SJSA1 (cell line): Measurements from ENCODE around the gene SLC25A46. TPM values are rescaled to one million over a fixed set of nuclear protein-coding genes. Genes with fewer than 3 reads are reported as not detected.
"Not testable (repeated sequence)": the region's sequence is repeated elsewhere in the genome, so short reads cannot be mapped to it uniquely, and the experiment has no call there.

Experiments used
- DNase-seq, 2 experiments: peaks; one replicate each; pipeline ENCODE4 v3.0.0-alpha.2; 2015 to 2020; ENCODE audit warnings: low spot score in 2 of 2, low read depth in 1 of 2
- H3K27ac ChIP-seq: fragments of 250-450 bp; sonication (Bioruptor Pico); 2 replicates; pipeline ENCODE4 v1.5.1; 2020; ENCODE audit warnings: mild to moderate bottlenecking, moderate library complexity
- H3K27me3 ChIP-seq: fragments of 250-450 bp; sonication (Bioruptor Pico); replicated peaks from 2 replicates; pipeline ENCODE4 v1.5.1; 2020; ENCODE audit warnings: mild to moderate bottlenecking, moderate library complexity
- H3K36me3 ChIP-seq: fragments of 250-450 bp; sonication (Bioruptor Pico); 2 replicates; pipeline ENCODE4 v1.5.1; 2020; ENCODE audit warnings: mild to moderate bottlenecking
- H3K4me1 ChIP-seq: fragments of 250-450 bp; sonication (Bioruptor Pico); replicated peaks from 2 replicates; pipeline ENCODE4 v1.6.1; 2021; ENCODE audit warnings: mild to moderate bottlenecking
- H3K4me3 ChIP-seq: fragments of 250-450 bp; sonication (Bioruptor Pico); 2 replicates; pipeline ENCODE4 v1.5.1; 2020; ENCODE audit warnings: mild to moderate bottlenecking
- H3K9me3 ChIP-seq: fragments of 250-450 bp; sonication (Bioruptor Pico); replicated peaks from 2 replicates; pipeline ENCODE4 v1.5.1; 2020; ENCODE audit warnings: mild to moderate bottlenecking
- total RNA-seq: library from RNA; depleted of rRNA; stranded (reverse); fragments of >200 nt; shearing (Covaris generic); gene quantifications from 2 replicates; pipeline ENCODE4 v1.2.3, GENCODE V29; 2014; rRNA removed

SLC25A46 gene
- total RNA-seq, 1 experiment from 2014 or later = 117 TPM

DNA sequence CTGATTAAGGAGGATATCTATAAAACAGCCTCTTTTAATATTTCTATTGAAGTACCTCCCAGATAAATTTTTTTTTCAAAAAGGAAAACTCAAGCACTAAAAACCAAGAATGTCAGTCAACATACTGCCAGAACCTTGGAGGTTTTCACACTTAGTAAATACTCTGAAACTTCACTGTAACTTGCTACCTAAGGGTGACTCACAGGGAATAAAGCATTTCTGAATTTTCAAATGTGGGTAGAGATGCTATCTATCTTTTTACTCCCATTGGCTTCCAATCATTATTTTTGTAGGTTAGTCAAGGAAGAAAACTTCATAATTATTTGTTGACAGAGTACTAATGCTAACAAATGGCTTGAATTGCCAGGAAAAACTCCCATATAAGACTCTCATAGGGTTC is 46.1 kb downstream of the SLC25A46 start:
- Histone ChIP-seq H3K27me3 (no peaks in the 10 kb centered on the region), H3K9me3 (peaks cover 3% of the 10 kb centered on the region; the same call in 1 of the 2 replicates), H3K4me1 (no peaks in the 10 kb centered on the region), H3K4me3 (no peak overlapping the region), H3K27ac (no peak overlapping the region), H3K36me3 (no peaks in the 10 kb centered on the region)
- DNase-seq = no peak

DNA sequence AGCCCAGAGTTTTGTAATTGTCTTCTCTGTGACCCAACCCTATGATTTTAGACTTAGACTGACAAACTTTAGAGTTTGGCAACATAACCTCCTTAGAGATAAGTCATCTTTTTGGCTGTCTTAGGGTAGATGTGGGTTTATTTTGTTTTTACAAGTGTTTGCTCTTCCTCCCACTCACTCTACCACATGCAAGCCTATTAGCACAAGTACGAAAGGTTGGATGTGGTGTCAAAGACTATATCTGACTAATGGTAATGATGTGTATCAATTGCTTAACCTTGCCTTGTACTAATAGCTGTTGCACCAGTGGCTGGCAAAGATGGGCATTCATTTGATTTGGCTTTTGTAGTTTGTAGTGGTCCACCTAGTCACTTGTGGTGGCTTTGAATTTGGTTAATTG is 46.5 kb downstream of the SLC25A46 start:
- Histone ChIP-seq H3K9me3 (peaks cover 3% of the 10 kb centered on the region; the same call in 1 of the 2 replicates), H3K4me1 (no peaks in the 10 kb centered on the region), H3K27ac (no peak overlapping the region), H3K27me3 (no peaks in the 10 kb centered on the region), H3K4me3 (no peak overlapping the region), H3K36me3 (no peaks in the 10 kb centered on the region)
- DNase-seq = no peak

DNA sequence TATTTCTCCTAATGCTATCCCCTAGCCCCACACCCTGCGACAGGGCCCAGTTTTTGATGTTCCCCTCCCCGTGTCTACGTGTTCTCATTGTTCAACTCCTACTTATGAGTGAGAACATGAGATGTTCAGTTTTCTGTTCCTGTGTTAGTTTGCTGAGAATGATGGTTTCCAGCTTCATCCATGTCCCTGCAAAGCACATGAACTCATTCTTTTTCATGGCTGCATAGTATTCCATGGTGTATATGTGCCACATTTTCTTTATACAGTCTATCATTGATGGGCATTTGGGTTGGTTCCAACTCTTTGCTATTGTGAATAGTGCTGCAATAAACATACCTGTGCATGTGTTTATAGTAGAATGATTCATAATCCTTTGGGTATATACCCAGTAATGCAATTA is 49.2 kb downstream of the SLC25A46 start:
- not testable (repeated sequence) for H3K27ac ChIP-seq, H3K4me3 ChIP-seq, H3K9me3 ChIP-seq, H3K36me3 ChIP-seq, H3K27me3 ChIP-seq, DNase-seq, H3K4me1 ChIP-seq

DNA sequence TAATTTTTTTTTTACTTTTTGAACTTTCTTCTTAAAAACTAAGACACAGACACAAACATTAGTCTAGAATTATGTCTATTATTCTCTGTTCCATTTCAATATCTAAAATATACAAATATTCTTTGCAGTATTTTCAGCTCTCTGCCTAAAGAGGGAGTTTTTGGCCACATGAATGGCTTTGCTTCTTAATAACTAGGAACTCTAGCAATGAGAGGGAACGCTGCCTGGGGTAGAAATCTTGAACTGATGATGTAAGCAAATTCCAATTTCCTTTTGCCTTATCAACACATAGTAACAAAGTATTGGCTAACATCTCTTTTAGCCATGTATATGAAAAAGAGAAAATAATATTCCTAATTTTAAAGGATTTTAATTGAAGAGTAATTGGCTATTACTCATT is 51.9 kb downstream of the SLC25A46 start:
- Histone ChIP-seq H3K27me3 (no peaks in the 10 kb centered on the region), H3K27ac (no peak overlapping the region), H3K4me3 (no peak overlapping the region), H3K9me3 (peaks cover 3% of the 10 kb centered on the region; the same call in 1 of the 2 replicates), H3K36me3 (no peaks in the 10 kb centered on the region), H3K4me1 (no peaks in the 10 kb centered on the region)
- DNase-seq = no peak

DNA sequence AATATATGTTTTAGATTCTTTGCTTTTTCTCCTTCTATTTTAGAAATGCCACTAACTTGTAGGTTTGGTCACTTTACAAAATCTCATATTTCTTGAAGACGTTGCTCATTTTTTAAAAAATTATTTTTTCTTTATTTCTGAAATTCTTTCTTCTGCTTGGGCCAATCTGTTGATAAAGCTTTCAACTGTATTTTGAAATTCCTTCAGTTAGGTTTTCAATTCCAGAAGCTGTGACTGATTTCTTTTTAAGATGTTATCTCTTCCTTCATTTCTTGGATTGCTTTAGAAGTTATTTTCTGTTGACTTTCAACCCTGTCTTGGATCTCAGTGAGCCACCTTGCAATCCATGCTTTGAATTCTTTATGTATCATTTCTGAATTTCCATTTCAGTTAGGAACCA is 64.2 kb downstream of the SLC25A46 start:
- DNase-seq = no peak
- no peaks in the 10 kb centered on the region for H3K36me3 ChIP-seq
- no peaks in the 10 kb centered on the region for H3K4me1 ChIP-seq
- H3K9me3 ChIP-seq = peaks cover 7% of the 10 kb centered on the region; the same call in 1 of the 2 replicates
- H3K27me3 ChIP-seq = no peaks in the 10 kb centered on the region
- no peak overlapping the region for H3K4me3 ChIP-seq
- H3K27ac ChIP-seq = no peak overlapping the region

DNA sequence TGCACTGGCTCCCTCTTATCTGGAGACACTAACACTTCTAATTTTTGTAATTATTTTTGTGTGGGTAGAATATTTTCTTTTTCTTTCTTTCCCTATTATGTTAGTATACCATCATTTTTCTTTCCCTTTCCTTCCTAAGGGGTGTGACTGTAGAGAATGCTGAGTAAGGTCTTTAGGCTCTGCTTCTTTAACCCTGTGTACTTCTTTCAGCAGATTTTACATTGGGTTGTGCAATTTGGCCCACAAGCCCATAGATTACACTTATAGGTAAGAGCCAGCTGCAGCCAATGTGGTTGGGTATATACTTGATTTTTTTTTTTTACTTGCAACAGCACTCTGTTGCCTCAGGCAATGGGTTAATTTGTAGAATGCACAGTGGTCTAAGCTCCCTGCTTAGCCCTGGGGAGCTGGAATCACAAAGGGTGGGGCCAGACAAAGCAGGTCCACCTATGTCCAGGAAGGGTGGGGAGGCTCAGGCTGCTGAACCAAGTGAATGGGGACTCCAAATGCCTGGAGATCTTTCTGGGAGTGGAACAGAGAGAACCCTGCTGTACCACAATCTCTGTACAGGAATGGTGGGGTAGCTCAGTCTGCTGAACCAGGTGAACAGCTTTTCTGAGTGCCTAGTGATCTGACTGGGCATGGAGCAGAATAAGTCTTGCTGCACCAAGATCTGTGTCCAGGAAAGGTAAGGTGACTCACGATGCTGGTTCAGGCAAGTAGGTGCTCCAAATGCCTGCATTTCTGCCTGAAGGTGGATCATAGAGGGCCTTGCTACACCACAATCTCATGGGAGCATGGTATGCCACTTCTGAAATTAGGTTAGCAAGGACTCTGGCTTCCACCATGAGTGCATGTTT is 64.9 kb downstream of the SLC25A46 start:
- Histone ChIP-seq H3K4me3 (no peak overlapping the region), H3K27me3 (no peaks in the 10 kb centered on the region), H3K4me1 (no peaks in the 10 kb centered on the region), H3K36me3 (no peaks in the 10 kb centered on the region), H3K9me3 (peaks cover 7% of the 10 kb centered on the region; the same call in 1 of the 2 replicates), H3K27ac (no peak overlapping the region)
- no peak for DNase-seq

DNA sequence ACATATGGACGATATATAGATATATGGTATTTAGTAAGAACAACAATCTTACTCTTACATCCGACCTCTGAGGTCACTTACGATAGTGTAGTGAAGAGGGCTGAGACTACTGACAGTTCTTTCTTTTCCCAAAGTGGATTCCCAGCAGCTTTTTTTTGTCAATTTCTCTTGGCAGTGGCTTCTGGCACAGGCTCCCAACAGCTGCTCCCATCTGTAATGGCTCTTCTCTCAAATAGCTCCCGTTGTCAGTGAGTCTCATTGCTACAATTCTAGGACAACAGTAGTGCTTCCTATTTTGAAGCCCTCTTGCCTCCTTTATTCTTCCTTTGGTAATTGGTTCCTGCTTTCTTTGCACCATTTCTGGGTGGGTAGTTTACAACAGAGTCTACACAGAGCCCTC is 68.4 kb downstream of the SLC25A46 start:
- no peak overlapping the region for H3K4me3 ChIP-seq
- H3K36me3 ChIP-seq = no peaks in the 10 kb centered on the region
- no peak for DNase-seq
- no peaks in the 10 kb centered on the region for H3K27me3 ChIP-seq
- H3K4me1 ChIP-seq = no peaks in the 10 kb centered on the region
- no peak overlapping the region for H3K27ac ChIP-seq
- peaks cover 7% of the 10 kb centered on the region; the same call in 1 of the 2 replicates for H3K9me3 ChIP-seq

DNA sequence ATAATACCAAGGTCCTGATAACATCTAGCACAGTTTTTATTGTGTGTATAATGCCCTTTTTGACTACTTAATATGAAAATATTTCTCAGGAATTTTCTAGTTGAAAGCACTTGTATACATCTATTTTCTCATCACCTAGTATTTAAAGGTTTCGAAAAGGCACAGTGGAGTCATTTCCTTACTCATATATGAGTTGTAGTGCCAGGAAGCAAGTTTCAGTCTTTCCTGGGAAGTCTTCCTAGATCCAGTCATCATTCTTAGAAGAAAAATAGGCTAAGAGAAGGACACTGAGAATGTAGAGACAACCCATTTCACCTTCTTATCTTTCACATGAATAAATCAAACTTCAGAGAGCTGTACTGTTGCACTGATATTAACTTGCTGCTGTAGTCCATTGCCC is 70.2 kb downstream of the SLC25A46 start:
- Histone ChIP-seq H3K27ac (no peak overlapping the region), H3K9me3 (0 out of 2 replicates have a peak, but pooled peaks cover under 1% of the 10 kb centered on the region), H3K4me3 (no peak overlapping the region), H3K27me3 (no peaks in the 10 kb centered on the region), H3K4me1 (no peaks in the 10 kb centered on the region), H3K36me3 (no peaks in the 10 kb centered on the region)
- no peak for DNase-seq

Other genes with a start within 250 kb of the SLC25A46 start
- 2.1 TPM in 1 of 2 replicates, not detected in the other for gene TMEM232, start 12.3 kb upstream of the SLC25A46 start, total RNA-seq